ENCODE measurements around the gene FOXL3.

The FOXL3 gene

DNA sequence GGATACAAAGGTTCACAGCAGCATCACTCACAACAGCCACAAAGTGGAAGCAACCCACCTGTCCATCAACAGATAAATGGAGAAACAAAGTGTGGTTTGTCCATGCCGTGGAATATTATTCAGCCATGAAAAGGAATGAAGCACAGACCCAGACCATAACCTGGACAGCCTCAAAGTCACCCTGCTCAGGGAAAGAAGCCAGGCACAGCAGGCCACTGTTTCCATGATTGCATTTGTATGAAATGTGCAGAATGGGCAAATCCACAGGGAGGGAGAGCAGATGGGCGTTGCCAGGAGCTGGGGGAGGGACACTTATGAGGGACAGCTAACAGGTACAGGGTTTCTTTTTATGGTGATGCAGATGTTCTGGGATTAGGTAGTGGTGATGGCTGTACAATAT lies 30.3 kb downstream of the FOXL3 start:
- DNase-seq (ENCODE audit: low read depth) = no peak
- TF ChIP-seq, protein P1, sequence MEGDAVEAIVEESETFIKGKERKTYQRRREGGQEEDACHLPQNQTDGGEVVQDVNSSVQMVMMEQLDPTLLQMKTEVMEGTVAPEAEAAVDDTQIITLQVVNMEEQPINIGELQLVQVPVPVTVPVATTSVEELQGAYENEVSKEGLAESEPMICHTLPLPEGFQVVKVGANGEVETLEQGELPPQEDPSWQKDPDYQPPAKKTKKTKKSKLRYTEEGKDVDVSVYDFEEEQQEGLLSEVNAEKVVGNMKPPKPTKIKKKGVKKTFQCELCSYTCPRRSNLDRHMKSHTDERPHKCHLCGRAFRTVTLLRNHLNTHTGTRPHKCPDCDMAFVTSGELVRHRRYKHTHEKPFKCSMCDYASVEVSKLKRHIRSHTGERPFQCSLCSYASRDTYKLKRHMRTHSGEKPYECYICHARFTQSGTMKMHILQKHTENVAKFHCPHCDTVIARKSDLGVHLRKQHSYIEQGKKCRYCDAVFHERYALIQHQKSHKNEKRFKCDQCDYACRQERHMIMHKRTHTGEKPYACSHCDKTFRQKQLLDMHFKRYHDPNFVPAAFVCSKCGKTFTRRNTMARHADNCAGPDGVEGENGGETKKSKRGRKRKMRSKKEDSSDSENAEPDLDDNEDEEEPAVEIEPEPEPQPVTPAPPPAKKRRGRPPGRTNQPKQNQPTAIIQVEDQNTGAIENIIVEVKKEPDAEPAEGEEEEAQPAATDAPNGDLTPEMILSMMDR (conservative IDR thresholded peaks at IDR 0.05; ENCODE audit: low read depth, low read length) = no peak

DNA sequence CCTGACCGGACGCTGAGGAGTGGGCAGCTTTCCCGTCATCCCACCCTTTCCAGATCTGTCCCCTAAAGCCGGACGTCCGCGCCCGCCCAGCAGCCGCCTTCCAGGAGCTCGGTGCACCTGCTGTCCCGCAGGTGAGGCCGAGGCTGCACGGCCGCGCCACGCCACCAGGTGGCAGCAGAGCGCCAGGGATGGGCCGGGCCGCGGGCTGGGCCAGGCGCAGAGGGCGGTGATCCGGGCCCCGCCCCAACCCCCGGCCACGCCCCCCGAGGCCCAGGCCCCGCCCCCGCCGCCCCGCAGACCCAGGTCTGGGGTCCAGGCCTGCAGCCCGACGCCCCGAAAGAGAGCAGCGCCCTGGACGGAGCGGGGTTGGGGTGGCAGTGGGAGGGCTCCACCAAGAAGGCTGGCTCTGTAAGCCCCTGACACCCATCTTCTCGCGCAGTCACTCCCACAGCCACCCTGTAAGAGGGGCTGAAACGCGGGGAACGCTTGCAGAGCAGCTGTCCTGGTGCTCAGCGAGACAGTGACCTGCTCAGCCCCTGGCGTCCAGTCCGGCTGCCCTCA lies 32.2 kb downstream of the FOXL3 start:
- H3K4me3 ChIP-seq (ENCODE audit: low read length) = no peak overlapping the region
- no peak for DNase-seq (ENCODE audit: low read depth)
- TF ChIP-seq, protein P1 (conservative IDR thresholded peaks at IDR 0.05; ENCODE audit: low read depth, low read length) = peak; percentile 70

More for the DNA sequence above, 30.3 kb downstream of the FOXL3 start:
- no peak overlapping the region for H3K4me3 ChIP-seq (ENCODE audit: low read length)

DNA sequence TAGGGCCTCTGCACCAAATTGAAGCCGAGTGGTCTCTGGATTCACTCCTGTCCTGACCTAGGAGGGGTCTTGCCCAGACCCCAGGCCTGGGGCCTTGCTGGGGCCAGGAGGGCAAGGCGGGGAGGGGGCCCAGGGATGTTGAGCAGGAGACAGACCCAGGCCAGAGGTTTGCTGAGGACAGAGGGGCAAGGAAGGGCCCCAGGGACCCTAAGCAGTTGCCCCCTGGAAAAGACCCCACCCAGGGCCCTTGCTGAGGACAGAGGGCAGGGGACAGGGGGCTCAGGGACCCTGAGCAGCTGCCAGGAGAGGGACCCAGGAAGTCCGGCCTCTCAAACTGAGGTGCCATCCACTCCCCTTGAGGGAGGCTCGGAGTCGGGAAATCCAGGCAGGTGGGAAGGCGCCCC lies 32.7 kb downstream of the FOXL3 start:
- TF ChIP-seq, protein P1 (conservative IDR thresholded peaks at IDR 0.05; ENCODE audit: low read depth, low read length) = no peak
- no peak overlapping the region for H3K4me3 ChIP-seq (ENCODE audit: low read length)
- DNase-seq (ENCODE audit: low read depth) = no peak

DNA sequence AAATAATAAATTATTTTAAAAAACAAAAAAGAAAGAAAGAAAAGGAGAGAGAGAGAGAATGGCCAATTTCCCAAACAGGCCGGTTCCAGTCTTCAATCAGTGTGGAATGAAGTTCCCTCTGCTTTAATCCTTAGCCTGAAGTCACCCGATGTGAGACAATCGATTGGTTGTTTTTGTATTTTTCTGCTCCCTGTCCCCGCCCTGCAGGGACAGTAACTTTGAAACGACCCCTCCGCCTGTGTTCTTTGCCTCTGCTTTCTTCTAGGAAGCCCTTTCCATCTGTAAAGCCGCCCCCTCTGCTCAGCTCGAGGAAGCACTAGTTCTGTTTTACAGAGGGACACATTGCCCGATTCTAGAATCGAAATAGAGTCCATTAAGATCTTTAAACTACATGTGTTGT lies 33.4 kb downstream of the FOXL3 start:
- no peak overlapping the region for H3K4me3 ChIP-seq (ENCODE audit: low read length)
- DNase-seq (ENCODE audit: low read depth) = no peak
- TF ChIP-seq, protein P1 (conservative IDR thresholded peaks at IDR 0.05; ENCODE audit: low read depth, low read length) = no peak

DNA sequence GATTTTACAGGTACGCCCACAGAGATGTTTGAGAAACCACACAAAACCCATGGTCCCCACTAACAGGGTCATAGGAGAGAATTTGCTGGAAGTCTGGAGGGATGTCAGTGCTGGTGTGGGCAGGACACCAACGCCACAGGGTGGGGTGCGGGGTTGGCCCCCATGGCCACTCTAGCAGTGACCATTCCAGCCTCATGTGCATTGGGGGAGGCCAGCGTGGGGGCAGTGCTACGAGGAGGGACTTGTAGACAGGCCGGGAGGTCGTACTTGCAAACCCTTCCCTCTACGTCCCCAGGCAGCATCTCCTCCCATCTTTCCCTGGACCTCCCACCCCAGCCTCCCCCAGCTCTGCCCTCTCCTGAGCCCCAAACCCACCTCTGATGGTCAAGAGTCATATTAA lies 34.0 kb downstream of the FOXL3 start:
- no peak for DNase-seq (ENCODE audit: low read depth)
- TF ChIP-seq, protein P1 (conservative IDR thresholded peaks at IDR 0.05; ENCODE audit: low read depth, low read length) = no peak
- no peak overlapping the region for H3K4me3 ChIP-seq (ENCODE audit: low read length)

DNA sequence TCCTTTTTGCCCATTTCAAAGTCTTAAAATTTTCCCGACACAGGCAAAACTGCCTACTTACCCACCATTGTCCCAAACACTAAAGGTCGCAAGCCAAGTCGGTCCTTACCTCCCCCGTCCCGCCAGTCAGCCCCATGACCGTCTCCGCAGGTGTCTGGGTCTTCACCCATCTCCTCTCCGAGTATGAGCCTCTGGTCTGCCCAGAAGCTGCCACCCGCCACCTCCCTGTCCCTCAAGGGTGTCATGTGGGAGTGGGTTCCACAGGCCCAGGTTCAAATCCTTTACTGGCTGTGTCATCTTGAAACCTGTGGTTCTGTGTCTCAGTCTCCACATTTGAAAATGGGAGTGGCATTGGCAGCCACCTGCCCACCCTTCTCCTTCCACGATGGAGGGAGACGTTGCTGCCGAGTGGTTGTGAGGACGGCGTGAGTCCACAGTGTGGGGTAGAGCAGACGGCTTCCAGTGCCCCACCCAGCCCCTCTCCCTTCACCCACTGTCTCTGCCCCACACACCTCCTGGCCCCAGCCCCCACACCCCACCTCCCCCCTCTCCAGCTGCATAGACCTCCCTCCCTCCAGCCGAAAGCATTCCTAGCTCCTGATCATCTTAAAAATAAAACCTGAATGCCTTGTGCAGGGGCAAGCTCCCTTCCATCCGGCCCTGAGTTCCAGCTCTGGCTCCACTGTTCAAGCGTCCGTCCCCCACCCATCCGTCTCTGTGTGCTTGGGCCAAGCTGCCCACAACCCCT lies 35.3 kb downstream of the FOXL3 start:
- no peak for DNase-seq (ENCODE audit: low read depth)

More for the DNA sequence above, 35.3 kb downstream of the FOXL3 start:
- no peak overlapping the region for H3K4me3 ChIP-seq (ENCODE audit: low read length)
- TF ChIP-seq, protein P1 (conservative IDR thresholded peaks at IDR 0.05; ENCODE audit: low read depth, low read length) = no peak
